HG02588 (cell line): Measurements from ENCODE around the gene UQCRC2.
"Not testable (repeated sequence)": the region's sequence is repeated elsewhere in the genome, so short reads cannot be mapped to it uniquely, and the experiment has no call there.

ENCODE experiments used
- ATAC-seq: cut with Tn5 transposase; IDR thresholded peaks from one replicate; pipeline ENCODE4 v1.9.1; 2021; ENCODE audit warnings: mild to moderate bottlenecking, moderate library complexity; ENCODE audit not compliant: unreplicated experiment

UQCRC2 gene

GRCh38 chr16:22008215-22009059 is 55.3 kb downstream of the UQCRC2 start:
- no peak for ATAC-seq

- no peak for ATAC-seq
Observed at GRCh38 chr16:22010902-22011301, 57.7 kb downstream of the UQCRC2 start.

GRCh38 chr16:22012241-22012640 is 59.1 kb downstream of the UQCRC2 start:
- ATAC-seq, result no peak

- no peak for ATAC-seq
Observed at GRCh38 chr16:22013486-22013885, 60.3 kb downstream of the UQCRC2 start.

- ATAC-seq, result no peak
Observed at GRCh38 chr16:22014271-22014873, 61.2 kb downstream of the UQCRC2 start.

GRCh38 chr16:22016927-22017326 is 63.8 kb downstream of the UQCRC2 start:
- ATAC-seq, result no peak

GRCh38 chr16:22018559-22018958 is 65.4 kb downstream of the UQCRC2 start:
- ATAC-seq, result no peak

- no peak for ATAC-seq
Observed at GRCh38 chr16:22022151-22022550, 69.0 kb downstream of the UQCRC2 start.

GRCh38 chr16:22023505-22023904 is 70.3 kb downstream of the UQCRC2 start:
- ATAC-seq, result no peak

GRCh38 chr16:22024785-22025184 is 71.6 kb downstream of the UQCRC2 start:
- not testable (repeated sequence) for ATAC-seq

GRCh38 chr16:22027633-22028032 is 74.5 kb downstream of the UQCRC2 start:
- ATAC-seq, result no peak

GRCh38 chr16:22029632-22030031 is 76.5 kb downstream of the UQCRC2 start:
- ATAC-seq, result no peak

GRCh38 chr16:22030087-22030812 is 77.1 kb downstream of the UQCRC2 start:
- ATAC-seq, result no peak

- ATAC-seq, result no peak
Observed at GRCh38 chr16:22031483-22032083, 78.4 kb downstream of the UQCRC2 start.
